HG03354 (cell line): ENCODE data around the gene SYT10.
A peak's percentile ranks its signal among the peaks of the same experiment; 100 is the strongest.
"Not testable (repeated sequence)": the region's sequence is repeated elsewhere in the genome, so short reads cannot be mapped to it uniquely, and the experiment has no call there.

Experiments used
- ATAC-seq: cut with Tn5 transposase; IDR thresholded peaks from one replicate; pipeline ENCODE4 v1.9.1; 2021; ENCODE audit warnings: mild to moderate bottlenecking; ENCODE audit not compliant: unreplicated experiment, poor library complexity, severe bottlenecking

SYT10 gene, protein sequence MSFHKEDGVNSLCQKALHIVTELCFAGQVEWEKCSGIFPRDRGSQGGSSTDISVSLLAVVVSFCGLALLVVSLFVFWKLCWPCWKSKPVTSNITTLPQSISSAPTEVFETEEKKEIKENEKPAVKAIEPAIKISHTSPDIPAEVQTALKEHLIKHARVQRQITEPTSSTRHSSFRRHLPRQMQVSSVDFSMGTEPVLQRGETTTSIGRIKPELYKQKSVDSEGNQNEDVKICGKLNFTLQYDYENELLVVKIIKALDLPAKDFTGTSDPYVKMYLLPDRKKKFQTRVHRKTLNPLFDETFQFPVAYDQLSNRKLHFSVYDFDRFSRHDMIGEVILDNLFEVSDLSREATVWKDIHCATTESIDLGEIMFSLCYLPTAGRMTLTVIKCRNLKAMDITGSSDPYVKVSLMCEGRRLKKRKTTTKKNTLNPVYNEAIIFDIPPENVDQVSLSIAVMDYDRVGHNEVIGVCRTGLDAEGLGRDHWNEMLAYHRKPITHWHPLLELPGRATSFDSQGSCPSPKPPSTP

DNA sequence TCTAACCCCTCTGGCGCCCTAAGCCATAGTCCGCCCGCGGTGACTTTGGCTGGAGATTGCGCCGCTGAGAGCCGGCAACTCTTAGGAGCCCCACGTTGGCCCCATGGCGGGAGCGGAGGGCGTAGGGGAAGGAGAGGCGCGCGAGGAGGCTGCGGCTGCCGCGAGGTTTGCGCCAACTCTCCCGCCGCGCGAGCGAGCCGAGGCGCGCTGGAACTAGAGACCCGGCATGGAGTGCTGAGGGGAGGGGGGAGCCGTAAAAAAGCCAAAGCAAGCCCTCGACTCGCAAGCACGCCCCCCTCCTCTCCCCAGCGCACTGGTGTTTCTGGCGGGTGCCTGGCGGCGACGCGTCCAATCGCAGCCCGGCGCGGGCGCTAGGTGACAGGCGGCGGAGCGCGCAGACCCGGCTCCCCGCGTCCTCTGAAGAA is at the start of gene SYT10:
TSS of gene SYT10 (minus strand) at position 233 of the 425 bp plus-strand sequence. CDS start 297 bp downstream, outside the sequence.
- ATAC-seq: peak; percentile 58

GRCh38 chr12:33488036-33488435 is 48.4 kb upstream of the SYT10 start:
- ATAC-seq: no peak

- ATAC-seq: no peak
Observed at GRCh38 chr12:33486058-33486457, 46.4 kb upstream of the SYT10 start.

DNA sequence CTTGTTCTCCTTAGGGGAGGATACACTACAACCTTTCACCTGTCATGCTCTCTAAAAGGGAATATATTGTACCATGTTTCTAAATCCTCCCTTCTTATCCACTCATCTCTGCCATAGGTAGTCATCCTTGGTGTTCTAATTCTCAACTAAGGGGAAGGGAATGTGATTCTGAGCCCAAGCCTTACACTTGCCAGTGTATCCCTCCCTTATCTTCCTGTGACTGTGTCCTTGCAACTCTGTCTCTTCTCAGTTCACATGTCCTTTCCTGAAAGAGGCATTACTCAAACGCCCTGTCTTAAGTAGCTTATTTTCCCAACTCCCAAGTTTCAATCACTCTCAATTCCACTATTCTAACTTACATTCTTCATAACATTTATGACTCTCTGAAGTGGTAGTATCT is 44.5 kb upstream of the SYT10 start:
- ATAC-seq: no peak

DNA sequence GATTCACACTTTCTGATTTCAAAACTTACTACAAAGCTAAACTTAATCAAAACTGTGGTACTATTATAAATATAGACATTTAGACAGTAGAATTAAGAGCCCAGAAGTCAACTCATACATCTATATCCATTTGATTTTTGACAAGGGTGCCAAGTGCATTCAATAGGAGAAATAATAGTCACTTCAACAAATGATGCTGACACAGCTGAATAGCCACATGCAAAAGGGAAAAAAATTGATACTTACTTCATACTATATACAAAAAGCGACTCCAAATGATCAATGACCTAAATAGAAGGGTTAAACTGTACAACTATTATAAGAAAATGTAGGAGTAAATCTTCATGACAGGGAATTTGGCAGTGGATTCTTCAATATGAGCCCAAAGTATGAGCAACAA is 40.7 kb upstream of the SYT10 start:
- ATAC-seq: no peak

DNA sequence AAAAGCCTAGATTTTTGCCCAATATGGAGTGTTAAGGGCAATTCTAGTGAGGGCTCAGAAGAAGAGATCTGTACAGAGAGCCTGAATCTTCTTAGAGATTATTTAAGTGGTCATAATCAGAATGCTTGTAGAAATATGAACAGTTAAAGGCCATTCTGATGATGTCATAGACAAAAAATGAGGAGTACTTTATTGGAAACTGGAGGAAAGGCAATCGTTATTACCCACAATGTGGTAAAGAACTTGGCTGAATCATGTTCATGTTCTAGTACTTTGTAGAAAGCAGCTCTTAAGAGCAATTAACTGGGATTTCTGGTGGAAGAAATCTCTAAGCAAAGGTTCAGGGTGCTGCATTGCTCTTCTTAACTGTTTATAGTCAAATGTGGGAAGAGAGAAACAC is 36.4 kb upstream of the SYT10 start:
- ATAC-seq: no peak

GRCh38 chr12:33472299-33472698 is 32.7 kb upstream of the SYT10 start:
- ATAC-seq: no peak

DNA sequence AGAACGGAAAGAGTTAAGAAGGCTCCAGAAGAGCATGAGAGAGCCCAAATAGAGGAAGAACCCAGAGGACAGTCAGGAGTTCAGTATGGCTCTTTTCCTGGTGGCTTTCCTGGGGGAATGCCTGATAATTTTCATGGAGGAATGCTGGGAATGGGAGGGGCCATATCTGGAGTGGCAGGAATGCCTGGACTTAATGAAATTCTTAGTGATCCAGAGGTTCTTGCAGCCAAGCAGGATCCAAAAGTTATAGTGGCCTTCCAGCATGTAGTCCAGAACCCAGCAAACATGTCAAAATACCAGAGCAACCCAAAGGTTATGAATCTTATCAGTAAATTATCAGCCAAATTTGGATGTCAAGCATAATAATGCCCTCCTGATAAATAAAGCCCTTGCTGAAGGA is 15.5 kb upstream of the SYT10 start:
- ATAC-seq: no peak

GRCh38 chr12:33450480-33450879 is 10.9 kb upstream of the SYT10 start:
- ATAC-seq: no peak

DNA sequence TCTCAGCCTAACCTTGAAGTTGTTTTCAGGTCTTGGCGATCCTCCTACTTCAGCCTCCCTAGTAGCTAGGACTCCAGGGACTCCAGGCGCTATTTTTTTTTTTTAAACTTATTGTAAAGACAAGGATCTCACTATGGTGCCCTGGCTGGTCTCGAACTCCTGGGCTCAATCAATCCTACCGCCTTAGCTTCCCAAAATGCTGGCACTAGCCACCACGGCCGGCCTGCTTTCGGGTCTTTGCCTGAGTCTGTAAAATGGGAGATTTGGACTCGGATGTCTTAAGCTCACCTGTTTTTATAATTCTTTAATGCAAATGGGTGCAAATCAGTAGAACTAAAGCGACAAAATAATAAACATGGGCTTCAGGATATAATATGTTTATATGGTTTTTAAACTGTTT is 858 bp upstream of the SYT10 start:
- no peak for ATAC-seq

GRCh38 chr12:33438851-33439586 is 600 bp downstream of the SYT10 start:
- ATAC-seq: peak; percentile 33

DNA sequence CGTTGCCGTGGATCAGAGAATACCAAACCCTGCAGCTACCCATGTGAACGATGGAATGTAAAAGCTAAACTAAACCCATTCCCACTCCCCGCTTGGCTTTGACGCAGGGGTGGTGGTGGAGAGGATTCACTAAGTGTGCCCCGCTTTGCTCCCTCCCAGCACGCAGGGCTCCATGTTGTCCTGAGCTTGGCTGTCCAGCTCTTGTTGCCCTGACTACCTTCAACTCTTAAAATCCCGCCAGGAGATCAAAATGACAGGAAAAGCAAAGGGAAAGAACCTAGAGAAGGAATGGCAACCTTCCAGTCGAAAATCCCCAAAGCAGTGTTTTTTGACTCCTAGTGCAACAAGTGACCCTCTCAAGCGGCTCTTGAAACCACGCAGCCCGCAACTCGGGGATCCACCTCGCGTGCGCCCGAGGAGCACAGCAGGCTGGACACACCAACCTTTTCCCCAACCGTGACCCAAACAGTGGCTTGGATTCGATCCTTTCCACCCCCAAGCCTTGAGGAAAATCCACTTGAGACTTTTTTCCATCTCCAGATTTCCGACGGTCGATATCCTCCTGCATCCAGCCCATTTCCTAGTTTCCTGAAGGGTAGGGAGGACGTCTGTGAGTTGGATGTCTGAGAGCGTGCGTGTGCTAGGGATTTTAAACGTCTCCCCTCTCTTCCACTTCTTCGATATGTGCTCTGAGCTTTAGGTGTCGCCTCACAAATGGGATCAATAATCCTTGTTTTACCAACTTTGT is 1.4 kb downstream of the SYT10 start:
- no peak for ATAC-seq

DNA sequence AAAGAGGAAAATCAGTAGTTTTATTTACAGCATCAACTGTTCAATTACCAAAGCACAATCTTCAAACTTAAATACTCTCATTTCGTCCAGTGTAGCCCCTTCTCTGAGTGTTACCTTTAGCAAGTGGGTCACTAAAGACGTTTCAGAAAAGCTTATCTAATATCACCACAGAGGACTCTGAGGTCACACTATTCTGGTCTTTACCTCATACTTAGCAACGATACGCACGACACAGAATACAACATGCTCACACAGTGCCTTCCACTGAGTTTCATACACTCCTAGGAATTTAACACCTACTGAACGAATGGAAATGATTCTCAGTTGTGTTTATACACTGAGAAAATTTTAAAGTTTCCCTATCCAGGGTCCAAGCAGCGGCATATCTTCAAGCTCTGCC is 2.0 kb downstream of the SYT10 start:
- no peak for ATAC-seq

- no peak for ATAC-seq
Observed at GRCh38 chr12:33432992-33433391, 6.6 kb downstream of the SYT10 start.

GRCh38 chr12:33431648-33432047 is 8.0 kb downstream of the SYT10 start:
- no peak for ATAC-seq

DNA sequence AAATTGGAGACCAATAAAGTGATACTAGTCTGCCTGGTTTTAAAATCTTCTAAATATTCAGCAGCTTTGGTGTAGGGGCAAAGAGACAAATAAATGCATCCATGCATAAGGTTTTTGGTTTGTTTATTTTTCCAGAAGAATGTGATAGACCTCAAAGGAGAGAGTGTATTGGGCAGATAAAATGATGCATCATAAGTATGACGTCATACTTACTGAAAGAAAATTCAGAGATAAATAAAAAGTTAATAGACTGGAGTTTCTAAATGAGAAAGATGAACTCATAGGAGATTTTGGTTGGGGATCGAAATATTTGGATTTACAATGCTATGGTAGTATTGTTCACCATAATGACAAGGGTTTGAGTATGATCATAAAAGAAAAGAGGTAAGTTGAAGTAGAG is 10.2 kb downstream of the SYT10 start:
- ATAC-seq: no peak

- peak; percentile 95 for ATAC-seq
Observed at GRCh38 chr12:33427071-33427470, 12.5 kb downstream of the SYT10 start.

- no peak for ATAC-seq
Observed at GRCh38 chr12:33423706-33424105, 15.9 kb downstream of the SYT10 start.

DNA sequence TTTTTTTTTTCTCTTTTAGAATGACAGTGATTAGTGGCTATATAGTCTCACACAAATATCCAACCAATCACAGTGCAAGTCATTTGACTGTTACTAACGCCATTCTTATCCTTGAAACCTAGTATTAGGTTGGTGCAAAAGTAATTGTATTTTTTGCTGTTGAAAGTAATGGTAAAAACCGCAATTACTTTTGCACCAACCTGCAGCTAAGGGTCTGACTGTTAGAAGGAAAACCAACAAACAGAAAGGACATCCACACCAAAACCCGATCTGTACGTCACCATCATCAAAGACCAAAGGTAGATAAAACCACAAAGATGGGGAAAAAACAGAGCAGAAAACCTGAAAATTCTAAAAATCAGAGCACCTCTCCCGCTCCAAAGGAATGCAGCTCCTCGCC is 27.2 kb downstream of the SYT10 start:
- not testable (repeated sequence) for ATAC-seq

- no peak for ATAC-seq
Observed at GRCh38 chr12:33383503-33383902, 56.1 kb downstream of the SYT10 start.
